GM23338 (cell line): ENCODE results near the gene AJM1. TPM values are rescaled to one million over a fixed set of nuclear protein-coding genes. Genes with fewer than 3 reads are reported as not detected.

Source experiments
- ATAC-seq: fragments of 200-7000 bp; cut with Tn5 transposase; 3 replicates; pipeline ENCODE4 v1.9.1; 2020
- DNase-seq: peaks from one replicate; pipeline ENCODE4 v3.0.0-alpha.2; 2015; ENCODE audit warnings: low spot score
- H2AFZ ChIP-seq: fragments of 200-600 bp; sonication (generic); 2 replicates; pipeline ENCODE4 v1.8.0; 2016; ENCODE audit warnings: antibody characterized with exemption, mild to moderate bottlenecking, moderate library complexity
- H3F3A ChIP-seq: fragments of 200-600 bp; sonication (generic); replicated peaks from 2 replicates; pipeline ENCODE4 v1.8.0; 2017; ENCODE audit warnings: antibody characterized with exemption, mixed run types, low read depth
- H3K27ac ChIP-seq: fragments of 200-600 bp; sonication (generic); 2 replicates; pipeline ENCODE4 v1.6.1; 2016; ENCODE audit warnings: low read depth
- H3K27me3 ChIP-seq: fragments of 200-600 bp; sonication (generic); 2 replicates; pipeline ENCODE4 v1.8.0; 2016; ENCODE audit warnings: mild to moderate bottlenecking, mixed run types, moderate library complexity; ENCODE audit not compliant: insufficient read depth
- H3K36me3 ChIP-seq: fragments of 200-600 bp; sonication (generic); 2 replicates; pipeline ENCODE4 v1.8.0; 2016; ENCODE audit warnings: mild to moderate bottlenecking; ENCODE audit not compliant: insufficient read depth
- H3K4me1 ChIP-seq: fragments of 200-600 bp; sonication (generic); 2 replicates; pipeline ENCODE4 v1.8.0; 2016; ENCODE audit warnings: mild to moderate bottlenecking, moderate library complexity; ENCODE audit not compliant: insufficient read depth
- H3K4me2 ChIP-seq: fragments of 200-600 bp; sonication (generic); 2 replicates; pipeline ENCODE4 v1.7.1; 2017; ENCODE audit warnings: mixed run types
- H3K4me3 ChIP-seq: fragments of 200-600 bp; sonication (generic); 2 replicates; pipeline ENCODE4 v1.6.1; 2016; ENCODE audit warnings: mixed run types
- H3K79me2 ChIP-seq: fragments of 200-600 bp; sonication (generic); replicated peaks from 2 replicates; pipeline ENCODE4 v1.8.0; 2017; ENCODE audit warnings: mild to moderate bottlenecking; ENCODE audit not compliant: insufficient read depth
- H3K9me2 ChIP-seq: fragments of 200-600 bp; sonication (generic); 2 replicates; pipeline ENCODE4 v1.8.0; 2017; ENCODE audit not compliant: insufficient read depth
- H4K20me1 ChIP-seq: fragments of 200-600 bp; sonication (generic); replicated peaks from 2 replicates; pipeline ENCODE4 v1.8.0; 2017; ENCODE audit warnings: mild to moderate bottlenecking; ENCODE audit not compliant: insufficient read depth
- H3K27ac Mint-ChIP-seq: 2 replicates; pipeline ENCODE4 v1.8.0; 2020; ENCODE audit warnings: inconsistent platforms, mild to moderate bottlenecking, moderate library complexity, mixed read lengths
- H3K27me3 Mint-ChIP-seq: 3 replicates; pipeline ENCODE4 v1.8.0; 2022; ENCODE audit warnings: low read depth, mild to moderate bottlenecking, moderate library complexity, mixed read lengths, inconsistent platforms; ENCODE audit not compliant: insufficient read depth, poor library complexity
- H3K36me3 Mint-ChIP-seq: 3 replicates; pipeline ENCODE4 v1.8.0; 2021; ENCODE audit warnings: low read depth, mild to moderate bottlenecking, inconsistent platforms, moderate library complexity, mixed read lengths
- H3K4me1 Mint-ChIP-seq: 3 replicates; pipeline ENCODE4 v1.8.0; 2020; ENCODE audit warnings: mild to moderate bottlenecking, inconsistent platforms, mixed read lengths
- H3K4me3 Mint-ChIP-seq: 3 replicates; pipeline ENCODE4 v1.8.0; 2021; ENCODE audit warnings: moderate library complexity, mild to moderate bottlenecking, inconsistent platforms, mixed read lengths
- H3K9me3 Mint-ChIP-seq: 3 replicates; pipeline ENCODE4 v1.8.0; 2020; ENCODE audit warnings: moderate library complexity, mild to moderate bottlenecking, inconsistent platforms, mixed read lengths
- CREB1 ChIP-seq: fragments of 250-450 bp; sonication (Bioruptor Pico); IDR thresholded peaks from 2 replicates; pipeline ENCODE4 v1.5.0; 2020; ENCODE audit warnings: low read depth, mild to moderate bottlenecking, moderate library complexity
- EZH2 ChIP-seq: fragments of 200-600 bp; sonication (generic); IDR thresholded peaks from one replicate; pipeline ENCODE4 v1.8.0; 2017; ENCODE audit warnings: antibody characterized with exemption, mild to moderate bottlenecking, low read depth; ENCODE audit not compliant: unreplicated experiment
- JUNB ChIP-seq: IDR thresholded peaks from one replicate; pipeline ENCODE4 v1.6.1; 2016; ENCODE audit warnings: antibody characterized with exemption; ENCODE audit not compliant: unreplicated experiment
- NANOG ChIP-seq: IDR thresholded peaks from 2 replicates; pipeline ENCODE4 v1.6.1; 2016; ENCODE audit warnings: antibody characterized with exemption, borderline replicate concordance
- STAT1 ChIP-seq: IDR thresholded peaks from one replicate; pipeline ENCODE4 v1.6.1; 2016; ENCODE audit warnings: antibody characterized with exemption; ENCODE audit not compliant: unreplicated experiment
- ZNF114 ChIP-seq: fragments of 250-450 bp; sonication (Bioruptor Pico); IDR thresholded peaks from 2 replicates; pipeline ENCODE4 v1.5.0; 2020; ENCODE audit warnings: mild to moderate bottlenecking, moderate library complexity
- ZNF331 ChIP-seq: fragments of 250-450 bp; sonication (Bioruptor Pico); IDR thresholded peaks from 2 replicates; pipeline ENCODE4 v1.5.0; 2020; ENCODE audit warnings: low read depth, mild to moderate bottlenecking, moderate library complexity
- polyA plus RNA-seq: library from polyadenylated mRNA; unstranded; fragments of >200 nt; fragmentation: Nextera tagmentation; extraction: Ambion mirVana; gene quantifications from 2 replicates; pipeline ENCODE4 v1.2.1, GENCODE V29; 2016
- total RNA-seq: library from RNA; depleted of rRNA; stranded (reverse); fragments of >200 nt; shearing (Covaris generic); gene quantifications from 2 replicates; pipeline ENCODE4 v1.2.3, GENCODE V29; 2014
- TF ChIP-seq, protein P1 (sequence below), 2 experiments: fragments of 200-600 bp in 1 of 2; sonication (generic) in 1 of 2; conservative IDR thresholded peaks; 2 replicates each; pipeline versions ENCODE4 v1.5.1 to v1.6.1; 2016 to 2017; ENCODE audit warnings: antibody characterized with exemption in 2 of 2, low read depth in 2 of 2, mild to moderate bottlenecking in 2 of 2, moderate library complexity in 1 of 2
- TF ChIP-seq, protein P2 (sequence below): IDR thresholded peaks from 2 replicates; pipeline ENCODE4 v1.6.1; 2016; ENCODE audit warnings: antibody characterized with exemption
- TF ChIP-seq, protein P3 (sequence below): IDR thresholded peaks from one replicate; pipeline ENCODE4 v1.6.1; 2018; ENCODE audit warnings: antibody characterized with exemption; ENCODE audit not compliant: unreplicated experiment

Gene AJM1
- total and polyA plus RNA-seq, 2 experiments from 2014 or later, result 0.36 to 0.49 TPM

DNA sequence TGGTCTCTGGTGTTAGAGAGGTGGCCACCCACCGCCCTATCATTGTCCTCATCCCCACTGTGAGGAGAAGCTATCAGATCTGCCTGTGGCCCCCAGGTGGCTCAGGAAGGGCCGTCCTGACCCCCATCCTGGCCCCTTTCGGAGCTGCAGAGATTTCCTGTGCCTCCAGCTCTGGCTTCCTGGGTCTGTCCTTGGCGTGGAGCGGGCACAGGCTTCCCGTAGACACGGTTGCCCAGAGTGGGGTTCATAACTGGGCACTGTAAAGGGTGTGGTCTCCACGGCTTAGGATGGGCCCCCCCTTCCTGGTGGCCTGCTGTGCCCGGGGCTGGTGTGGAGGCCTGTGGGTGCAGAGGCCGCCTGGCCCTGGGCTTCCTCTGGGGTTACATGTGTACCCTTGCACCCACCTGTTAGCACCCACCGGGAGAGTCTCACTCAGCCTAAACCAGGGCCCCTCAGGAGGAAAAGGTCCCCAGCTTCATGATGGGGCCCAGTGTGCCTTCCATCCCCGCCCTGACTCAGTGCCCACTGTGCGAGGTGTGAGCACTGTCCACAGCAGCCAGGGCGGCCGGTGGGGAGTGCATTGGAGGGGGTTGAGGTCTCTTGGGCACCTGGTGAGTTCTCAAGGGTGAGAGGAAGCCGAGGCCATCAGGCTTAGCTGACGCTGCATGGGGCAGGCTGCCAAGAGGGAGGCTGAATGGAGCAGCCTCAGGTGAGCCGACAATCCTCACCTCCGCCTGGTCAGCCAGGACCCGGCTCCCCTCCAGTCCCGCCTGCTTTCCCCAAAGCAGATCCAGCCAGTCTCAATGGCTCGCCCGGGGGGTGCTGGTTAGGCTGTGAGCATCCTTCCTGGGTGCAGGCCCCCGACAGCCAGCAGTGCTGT, 15.3 kb upstream of the AJM1 start (continued):
- TF ChIP-seq, protein P1, sequence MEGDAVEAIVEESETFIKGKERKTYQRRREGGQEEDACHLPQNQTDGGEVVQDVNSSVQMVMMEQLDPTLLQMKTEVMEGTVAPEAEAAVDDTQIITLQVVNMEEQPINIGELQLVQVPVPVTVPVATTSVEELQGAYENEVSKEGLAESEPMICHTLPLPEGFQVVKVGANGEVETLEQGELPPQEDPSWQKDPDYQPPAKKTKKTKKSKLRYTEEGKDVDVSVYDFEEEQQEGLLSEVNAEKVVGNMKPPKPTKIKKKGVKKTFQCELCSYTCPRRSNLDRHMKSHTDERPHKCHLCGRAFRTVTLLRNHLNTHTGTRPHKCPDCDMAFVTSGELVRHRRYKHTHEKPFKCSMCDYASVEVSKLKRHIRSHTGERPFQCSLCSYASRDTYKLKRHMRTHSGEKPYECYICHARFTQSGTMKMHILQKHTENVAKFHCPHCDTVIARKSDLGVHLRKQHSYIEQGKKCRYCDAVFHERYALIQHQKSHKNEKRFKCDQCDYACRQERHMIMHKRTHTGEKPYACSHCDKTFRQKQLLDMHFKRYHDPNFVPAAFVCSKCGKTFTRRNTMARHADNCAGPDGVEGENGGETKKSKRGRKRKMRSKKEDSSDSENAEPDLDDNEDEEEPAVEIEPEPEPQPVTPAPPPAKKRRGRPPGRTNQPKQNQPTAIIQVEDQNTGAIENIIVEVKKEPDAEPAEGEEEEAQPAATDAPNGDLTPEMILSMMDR (conservative IDR thresholded peaks at IDR 0.05; ENCODE audit: low read depth in 2 of 2), result no peak
- TF ChIP-seq ZNF331 (CRISPR knock-in tag) (no peak), JUNB (no peak), CREB1 (CRISPR knock-in tag) (no peak), ZNF114 (CRISPR knock-in tag) (no peak), STAT1 (no peak), NANOG (no peak), EZH2 (no peak)
- TF ChIP-seq, protein P2, sequence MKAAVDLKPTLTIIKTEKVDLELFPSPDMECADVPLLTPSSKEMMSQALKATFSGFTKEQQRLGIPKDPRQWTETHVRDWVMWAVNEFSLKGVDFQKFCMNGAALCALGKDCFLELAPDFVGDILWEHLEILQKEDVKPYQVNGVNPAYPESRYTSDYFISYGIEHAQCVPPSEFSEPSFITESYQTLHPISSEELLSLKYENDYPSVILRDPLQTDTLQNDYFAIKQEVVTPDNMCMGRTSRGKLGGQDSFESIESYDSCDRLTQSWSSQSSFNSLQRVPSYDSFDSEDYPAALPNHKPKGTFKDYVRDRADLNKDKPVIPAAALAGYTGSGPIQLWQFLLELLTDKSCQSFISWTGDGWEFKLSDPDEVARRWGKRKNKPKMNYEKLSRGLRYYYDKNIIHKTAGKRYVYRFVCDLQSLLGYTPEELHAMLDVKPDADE, result no peak
- TF ChIP-seq, protein P3, sequence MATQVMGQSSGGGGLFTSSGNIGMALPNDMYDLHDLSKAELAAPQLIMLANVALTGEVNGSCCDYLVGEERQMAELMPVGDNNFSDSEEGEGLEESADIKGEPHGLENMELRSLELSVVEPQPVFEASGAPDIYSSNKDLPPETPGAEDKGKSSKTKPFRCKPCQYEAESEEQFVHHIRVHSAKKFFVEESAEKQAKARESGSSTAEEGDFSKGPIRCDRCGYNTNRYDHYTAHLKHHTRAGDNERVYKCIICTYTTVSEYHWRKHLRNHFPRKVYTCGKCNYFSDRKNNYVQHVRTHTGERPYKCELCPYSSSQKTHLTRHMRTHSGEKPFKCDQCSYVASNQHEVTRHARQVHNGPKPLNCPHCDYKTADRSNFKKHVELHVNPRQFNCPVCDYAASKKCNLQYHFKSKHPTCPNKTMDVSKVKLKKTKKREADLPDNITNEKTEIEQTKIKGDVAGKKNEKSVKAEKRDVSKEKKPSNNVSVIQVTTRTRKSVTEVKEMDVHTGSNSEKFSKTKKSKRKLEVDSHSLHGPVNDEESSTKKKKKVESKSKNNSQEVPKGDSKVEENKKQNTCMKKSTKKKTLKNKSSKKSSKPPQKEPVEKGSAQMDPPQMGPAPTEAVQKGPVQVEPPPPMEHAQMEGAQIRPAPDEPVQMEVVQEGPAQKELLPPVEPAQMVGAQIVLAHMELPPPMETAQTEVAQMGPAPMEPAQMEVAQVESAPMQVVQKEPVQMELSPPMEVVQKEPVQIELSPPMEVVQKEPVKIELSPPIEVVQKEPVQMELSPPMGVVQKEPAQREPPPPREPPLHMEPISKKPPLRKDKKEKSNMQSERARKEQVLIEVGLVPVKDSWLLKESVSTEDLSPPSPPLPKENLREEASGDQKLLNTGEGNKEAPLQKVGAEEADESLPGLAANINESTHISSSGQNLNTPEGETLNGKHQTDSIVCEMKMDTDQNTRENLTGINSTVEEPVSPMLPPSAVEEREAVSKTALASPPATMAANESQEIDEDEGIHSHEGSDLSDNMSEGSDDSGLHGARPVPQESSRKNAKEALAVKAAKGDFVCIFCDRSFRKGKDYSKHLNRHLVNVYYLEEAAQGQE, result no peak

DNA sequence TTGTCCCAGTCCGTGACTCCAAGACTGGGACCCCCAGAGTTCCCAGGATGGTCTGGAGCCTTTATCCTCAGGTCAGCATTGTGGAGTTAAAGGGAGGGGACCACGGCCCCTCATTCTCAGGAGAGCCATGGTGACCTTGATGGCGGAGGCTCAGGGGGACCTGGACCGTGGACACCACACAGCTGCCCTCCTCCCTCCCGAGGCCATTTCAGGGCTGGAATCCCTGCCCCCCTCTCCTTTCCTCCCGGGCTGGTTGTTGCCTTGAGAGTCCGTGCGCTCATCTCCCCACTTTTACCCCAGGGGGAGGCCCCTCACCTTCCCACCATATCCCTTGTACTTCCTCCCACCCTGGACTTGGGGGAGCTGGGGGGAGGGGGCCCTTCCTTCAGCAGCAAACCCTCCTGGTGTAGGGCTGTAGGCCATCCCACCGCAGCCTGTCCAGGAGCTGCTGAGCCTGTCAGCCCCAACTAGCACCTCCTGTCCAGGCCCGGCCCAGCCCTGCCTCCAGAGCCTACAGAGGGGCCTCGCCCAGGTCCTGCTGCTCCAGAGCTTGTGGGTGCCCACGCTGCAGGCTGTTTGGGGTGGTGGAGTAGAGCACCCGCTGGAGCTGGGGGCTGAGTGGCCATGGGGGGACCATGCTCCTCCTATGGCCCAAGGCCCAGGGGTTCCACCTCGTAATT, 14.3 kb upstream of the AJM1 start:
- Histone ChIP-seq H3K4me2 (no peak overlapping the region), H3K4me3 (no peak overlapping the region), H3K79me2 (no peaks in the 10 kb centered on the region), H4K20me1 (no peaks in the 10 kb centered on the region; the same call in none of the 2 replicates), H3K4me1 (no peaks in the 10 kb centered on the region), H2AFZ (no peak overlapping the region), H3K36me3 (no peaks in the 10 kb centered on the region), H3K27me3 (no peaks in the 10 kb centered on the region), H3K9me2 (no peaks in the 10 kb centered on the region), H3F3A (peaks cover 5% of the 10 kb centered on the region; the same call in 1 of the 2 replicates), H3K27ac (no peak overlapping the region)
- Mint-ChIP-seq H3K27ac (no peak overlapping the region), H3K9me3 (no peaks in the 10 kb centered on the region), H3K27me3 (peaks cover 5% of the 10 kb centered on the region), H3K36me3 (peaks cover 45% of the 10 kb centered on the region), H3K4me1 (peaks cover 3% of the 10 kb centered on the region; the same call in 2 of the 3 replicates), H3K4me3 (no peak overlapping the region)
- no peak for ATAC-seq
- TF ChIP-seq JUNB (no peak), NANOG (no peak)
- DNase-seq, result no peak
